ENCODE data around the gene CDH23.

The CDH23 gene

GRCh38 chr10:71692598-71693306, 296.0 kb downstream of the CDH23 start:
- DNase-seq (ENCODE audit: low read depth), result no peak
- H3K4me3 ChIP-seq (ENCODE audit: control insufficient read depth, low read depth, low read length), result no peak overlapping the region
- TF ChIP-seq CTCF (IDR thresholded peaks at IDR 0.05; ENCODE audit: control insufficient read depth, insufficient read depth, low read depth, low read length, missing control alignments), result no peak

- no peak for TF ChIP-seq CTCF (IDR thresholded peaks at IDR 0.05; ENCODE audit: control insufficient read depth, insufficient read depth, low read depth, low read length, missing control alignments)
- H3K4me3 ChIP-seq (ENCODE audit: control insufficient read depth, low read depth, low read length), result no peak overlapping the region
- DNase-seq (ENCODE audit: low read depth), result no peak
Measured at GRCh38 chr10:71693377-71693776, 296.7 kb downstream of the CDH23 start.

- H3K4me3 ChIP-seq (ENCODE audit: control insufficient read depth, low read depth, low read length), result no peak overlapping the region
- DNase-seq (ENCODE audit: low read depth), result no peak
- TF ChIP-seq CTCF (IDR thresholded peaks at IDR 0.05; ENCODE audit: control insufficient read depth, insufficient read depth, low read depth, low read length, missing control alignments), result no peak
Measured at GRCh38 chr10:71694039-71694501, 297.4 kb downstream of the CDH23 start.

GRCh38 chr10:71694567-71694968, 297.8 kb downstream of the CDH23 start:
- H3K4me3 ChIP-seq (ENCODE audit: control insufficient read depth, low read depth, low read length), result no peak overlapping the region
- no peak for TF ChIP-seq CTCF (IDR thresholded peaks at IDR 0.05; ENCODE audit: control insufficient read depth, insufficient read depth, low read depth, low read length, missing control alignments)
- no peak for DNase-seq (ENCODE audit: low read depth)

GRCh38 chr10:71695502-71696476, 299.1 kb downstream of the CDH23 start:
- no peak for DNase-seq (ENCODE audit: low read depth)
- TF ChIP-seq CTCF (IDR thresholded peaks at IDR 0.05; ENCODE audit: control insufficient read depth, insufficient read depth, low read depth, low read length, missing control alignments), result no peak
- H3K4me3 ChIP-seq (ENCODE audit: control insufficient read depth, low read depth, low read length), result no peak overlapping the region

GRCh38 chr10:71696628-71697326, 300.1 kb downstream of the CDH23 start:
- H3K4me3 ChIP-seq (ENCODE audit: control insufficient read depth, low read depth, low read length), result no peak overlapping the region
- DNase-seq (ENCODE audit: low read depth), result no peak
- peak; percentile 94 for TF ChIP-seq CTCF (IDR thresholded peaks at IDR 0.05; ENCODE audit: control insufficient read depth, insufficient read depth, low read depth, low read length, missing control alignments)
